Measurements from ENCODE around the gene DRC3.

Gene DRC3

DNA sequence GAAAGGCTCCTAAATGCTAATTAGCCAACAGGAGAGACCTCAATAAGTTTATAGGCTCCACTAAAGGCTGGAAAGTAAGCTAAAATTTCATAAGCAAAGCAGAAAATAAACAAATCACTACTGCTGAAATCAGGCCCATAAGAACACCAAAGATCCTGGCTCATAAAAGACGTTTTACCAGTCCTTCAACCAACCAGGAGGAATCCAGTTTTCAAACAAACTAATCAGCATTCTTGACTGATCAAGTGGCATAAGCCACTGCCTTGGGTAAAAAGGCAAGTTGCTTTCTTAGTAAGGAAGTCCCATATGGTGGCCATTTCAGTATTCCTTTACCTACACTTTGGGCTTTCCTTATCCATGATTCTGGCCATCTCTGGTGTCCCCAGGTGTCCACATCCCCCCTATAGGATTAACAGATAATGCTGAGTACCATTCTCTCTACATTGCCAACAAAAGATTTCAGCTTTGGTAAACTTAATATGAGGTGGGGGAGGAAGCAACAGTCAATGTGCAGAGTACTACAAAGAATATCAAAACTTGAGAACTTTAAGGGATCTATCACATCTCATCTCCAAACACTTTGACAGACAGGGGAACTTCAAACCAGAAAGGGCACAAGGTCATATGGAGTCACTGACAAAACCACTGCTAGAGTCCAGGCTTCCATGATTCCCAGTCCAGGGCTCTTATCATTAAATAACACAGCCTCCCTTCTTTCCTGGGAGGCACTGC is 1.8 kb upstream of the DRC3 start:
- no peak for DNase-seq

- no peak for DNase-seq
Measured at GRCh38 chr17:17971431-17972125, 1.1 kb upstream of the DRC3 start.

DNA sequence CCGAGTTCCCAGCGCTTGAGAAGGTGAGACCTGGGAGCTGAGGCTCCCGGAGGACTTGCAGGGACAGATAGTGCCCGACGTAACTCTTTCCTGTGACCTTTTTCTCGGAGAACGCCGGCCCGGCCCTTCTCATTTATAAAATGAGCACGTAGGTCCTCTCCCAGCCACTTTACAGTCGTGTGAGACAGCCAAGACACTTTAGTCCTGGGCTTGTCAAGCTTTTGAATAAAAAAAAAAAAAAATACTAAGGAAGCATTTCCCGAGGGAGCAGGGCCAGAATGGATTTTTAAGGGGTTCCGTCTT is 241 bp downstream of the DRC3 start:
- DNase-seq = no peak

GRCh38 chr17:17975436-17975835 is 2.8 kb downstream of the DRC3 start:
- DNase-seq = peak; percentile 77 to 80

DNA sequence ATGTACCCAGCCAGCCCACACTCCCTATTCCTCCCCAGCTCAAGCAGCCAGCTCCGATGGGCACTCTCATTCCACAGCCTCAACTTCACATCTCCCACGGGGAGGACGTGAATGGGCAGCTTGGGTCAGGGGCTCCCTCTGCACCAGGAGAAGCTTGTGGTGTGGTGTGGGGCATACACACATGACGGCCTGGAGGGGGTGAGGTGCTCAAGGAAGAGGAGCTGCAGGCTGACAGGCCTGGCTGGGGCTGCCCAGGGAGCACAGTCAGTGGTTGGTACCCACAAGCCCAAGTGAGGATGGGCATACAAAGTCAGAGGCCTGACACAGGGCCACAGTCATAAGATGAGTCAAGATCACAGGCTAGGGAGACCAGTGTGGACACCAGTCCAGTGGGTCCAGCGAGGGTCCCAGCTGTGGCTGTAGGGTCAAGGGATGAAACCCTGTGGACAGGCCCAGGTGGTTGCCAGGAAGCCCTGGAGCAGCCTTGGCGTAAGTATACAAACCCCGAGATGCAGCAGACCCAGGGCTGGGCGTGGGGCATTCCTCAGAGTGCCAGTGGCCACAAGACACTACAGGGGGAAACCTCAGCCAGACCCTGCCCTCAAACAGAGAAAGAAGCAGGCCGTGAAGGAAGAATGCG is 4.4 kb downstream of the DRC3 start:
- no peak for DNase-seq

- DNase-seq = no peak
Measured at GRCh38 chr17:17978481-17979424, 6.1 kb downstream of the DRC3 start.

DNA sequence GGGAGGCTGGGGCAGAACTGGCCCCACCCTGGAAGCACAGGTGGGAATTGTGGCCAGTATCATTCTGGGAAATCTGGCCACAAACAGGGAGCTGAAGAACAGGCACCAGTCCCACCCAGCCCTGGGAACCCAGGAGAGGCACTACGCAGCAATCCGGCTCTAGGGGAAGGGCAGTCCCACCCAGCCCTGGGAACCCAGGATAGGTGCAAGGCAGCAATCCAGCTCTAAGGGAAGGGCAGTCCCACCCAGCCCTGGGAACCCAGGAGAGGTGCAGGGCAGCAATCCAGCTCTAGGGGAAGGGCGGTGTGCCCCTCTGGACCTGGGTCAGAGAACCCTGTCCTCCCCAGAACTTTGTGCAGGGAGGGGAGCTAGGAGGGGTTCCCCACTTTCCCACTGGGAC is 7.1 kb downstream of the DRC3 start:
- no peak for DNase-seq

DNA sequence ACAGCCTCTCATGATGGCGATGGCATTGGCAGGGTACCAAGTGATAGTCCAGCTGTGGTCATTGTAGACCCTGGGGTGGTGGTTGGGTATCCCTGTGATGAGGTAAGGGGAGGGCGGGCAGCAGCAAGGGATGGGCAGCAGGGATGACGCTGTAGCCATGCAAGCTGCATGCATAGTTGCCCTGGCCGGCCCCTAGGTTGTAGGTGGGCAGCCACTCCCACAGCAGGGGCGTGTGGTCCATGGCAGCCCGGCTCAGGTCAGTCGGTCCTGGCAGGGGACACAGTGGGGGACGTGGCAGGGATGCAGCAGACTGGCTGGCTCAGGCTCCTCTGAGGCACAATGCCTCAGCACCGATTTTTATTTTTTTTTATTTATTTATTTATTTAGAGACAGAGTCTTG is 8.7 kb downstream of the DRC3 start:
- no peak for DNase-seq

DNA sequence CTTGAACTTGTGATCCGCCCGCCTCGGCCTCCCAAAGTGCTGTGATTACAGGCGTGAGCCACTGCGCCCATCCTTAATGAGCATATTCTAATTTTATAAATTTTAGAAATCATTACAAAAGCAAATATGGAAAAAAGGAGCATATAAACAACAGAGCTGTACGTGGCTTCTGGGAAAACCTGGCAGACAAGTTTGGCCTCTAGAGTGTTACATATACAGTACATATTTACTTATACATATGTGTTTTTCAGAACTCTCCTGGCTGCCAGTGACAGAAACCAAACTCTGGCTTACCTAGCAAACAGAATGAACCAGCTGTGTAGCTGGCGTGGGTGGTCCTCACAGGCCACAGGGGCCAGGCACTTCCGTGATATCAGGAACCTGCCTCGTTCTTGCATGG is 10.1 kb downstream of the DRC3 start:
- DNase-seq = no peak

GRCh38 chr17:17983376-17983775 is 10.7 kb downstream of the DRC3 start:
- DNase-seq = no peak

DNA sequence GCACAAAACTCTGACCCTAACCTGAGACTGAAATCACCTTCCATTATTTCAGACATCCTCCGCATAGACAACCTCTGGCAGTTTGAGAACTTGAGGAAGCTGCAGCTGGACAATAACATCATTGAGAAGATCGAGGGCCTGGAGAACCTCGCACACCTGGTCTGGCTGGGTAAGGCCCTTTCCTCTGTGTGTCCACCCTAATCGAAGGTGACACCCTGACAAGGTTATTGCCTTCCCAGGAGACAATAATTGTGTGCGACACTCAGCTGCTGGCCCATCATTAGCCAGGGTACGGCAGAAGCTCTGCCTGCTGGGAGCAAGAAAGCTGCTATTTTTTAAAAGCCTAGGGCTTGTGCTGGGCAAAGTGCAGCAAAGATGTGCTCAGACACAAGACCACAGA is 11.1 kb downstream of the DRC3 start:
- no peak for DNase-seq

DNA sequence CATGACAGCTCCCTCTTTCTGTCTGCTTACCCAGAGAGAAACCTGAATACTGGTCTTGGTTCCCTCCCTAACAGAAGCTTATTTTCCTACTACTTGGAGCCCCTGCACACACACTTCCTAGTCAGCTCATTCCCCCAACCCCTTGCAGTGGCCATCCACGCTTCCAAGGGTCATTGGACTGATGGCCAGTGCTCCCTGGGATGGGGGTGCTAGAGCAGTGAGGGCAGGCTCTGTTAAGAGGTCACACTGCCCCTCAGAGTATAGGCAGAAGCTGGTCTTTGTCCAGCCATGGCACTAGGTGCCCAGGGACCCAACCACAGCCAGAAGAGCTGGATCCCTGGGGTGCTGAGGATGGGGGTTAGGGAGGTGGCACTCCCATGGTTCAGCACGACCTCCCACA is 12.5 kb downstream of the DRC3 start:
- DNase-seq = no peak

DNA sequence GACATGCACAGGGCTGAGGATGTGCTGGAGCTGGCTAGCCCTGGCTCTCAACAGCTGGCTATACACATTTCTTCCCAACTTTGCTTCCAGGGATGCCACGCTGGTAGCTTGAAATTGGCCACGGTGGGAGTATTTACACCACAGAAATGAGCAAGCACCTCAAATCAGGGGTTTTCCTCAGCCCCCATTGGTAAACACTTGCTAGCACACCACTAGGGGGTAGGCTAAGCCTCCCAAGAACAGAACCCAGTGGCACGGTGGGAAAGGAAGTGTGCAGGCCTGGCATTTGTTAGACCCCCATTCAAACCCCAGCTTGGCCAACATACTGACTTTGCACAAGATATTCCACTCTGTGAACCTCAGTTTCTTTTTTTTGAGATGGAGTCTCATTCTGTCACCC is 12.9 kb downstream of the DRC3 start:
- DNase-seq = no peak

DNA sequence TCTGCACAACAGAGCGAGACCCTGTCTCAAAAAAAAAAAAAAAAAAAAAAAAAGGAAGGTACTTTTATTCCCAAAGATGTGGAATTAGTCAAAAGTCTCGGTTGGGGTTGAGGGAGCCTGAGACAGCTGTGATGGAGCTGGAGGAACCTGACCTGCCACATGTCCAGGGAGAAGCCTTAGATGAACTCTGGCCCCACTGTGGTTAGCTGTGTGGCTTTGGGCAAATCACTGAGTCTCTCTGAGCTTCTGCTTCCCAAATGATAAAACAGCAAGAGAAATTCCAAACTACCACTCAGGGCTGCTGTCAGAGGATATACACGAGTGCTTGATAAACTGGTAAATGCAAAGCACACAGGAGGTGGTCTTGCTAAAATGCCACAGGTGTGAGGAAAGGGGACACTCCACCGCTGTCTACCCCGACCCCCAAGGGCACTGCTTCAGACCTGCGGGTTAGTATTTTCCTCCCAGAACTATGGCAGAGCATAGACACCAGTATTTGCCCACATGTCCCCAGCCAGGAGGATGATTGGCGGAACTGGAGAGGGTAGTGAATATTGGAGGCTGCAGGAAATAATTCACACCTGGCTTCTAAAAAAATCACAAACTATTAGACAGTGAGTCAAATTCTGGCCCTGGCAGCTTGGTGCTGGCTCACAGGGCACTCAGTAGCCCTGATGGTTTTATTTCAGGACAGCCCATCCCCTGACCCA is 14.7 kb downstream of the DRC3 start:
- DNase-seq = no peak

DNA sequence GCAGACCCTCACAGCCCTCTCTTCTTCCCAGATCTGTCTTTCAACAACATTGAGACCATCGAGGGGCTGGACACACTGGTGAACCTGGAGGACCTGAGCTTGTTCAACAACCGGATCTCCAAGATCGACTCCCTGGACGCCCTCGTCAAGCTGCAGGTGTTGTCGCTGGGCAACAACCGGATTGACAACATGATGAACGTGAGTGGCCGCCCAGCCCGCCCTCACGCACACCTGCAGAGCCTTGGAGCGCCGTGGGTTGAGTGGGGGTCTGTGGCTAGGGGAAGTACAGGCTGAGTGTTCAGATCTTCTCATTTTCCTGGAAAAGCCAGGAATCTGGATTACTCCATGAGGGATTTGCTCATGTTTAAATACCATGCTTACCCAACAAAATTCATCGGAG is 15.2 kb downstream of the DRC3 start:
- DNase-seq = no peak

GRCh38 chr17:17988427-17988945 is 15.8 kb downstream of the DRC3 start:
- no peak for DNase-seq

GRCh38 chr17:17989081-17989480 is 16.4 kb downstream of the DRC3 start:
- DNase-seq = no peak

DNA sequence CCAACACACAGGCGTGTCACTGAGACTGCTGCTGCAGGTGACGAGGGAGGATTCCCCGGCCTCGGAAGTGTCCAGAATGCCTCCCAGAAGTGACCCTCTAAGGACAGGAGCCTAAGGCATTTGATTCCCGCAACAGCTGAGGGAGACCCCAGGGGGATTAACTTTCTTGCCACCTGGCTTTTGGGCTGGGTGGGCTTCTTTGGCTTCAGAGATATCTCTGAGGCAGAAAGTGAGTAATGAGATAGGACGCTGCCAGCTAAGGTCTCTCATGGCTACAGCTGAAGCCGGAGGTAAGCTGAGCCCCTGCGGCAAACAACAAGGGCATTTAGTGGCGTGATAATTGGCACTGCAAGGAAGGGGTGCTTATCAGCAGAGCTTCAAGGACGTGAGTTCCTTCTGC is 17.0 kb downstream of the DRC3 start:
- no peak for DNase-seq

GRCh38 chr17:17990282-17990681 is 17.6 kb downstream of the DRC3 start:
- no peak for DNase-seq

GRCh38 chr17:17993366-17993765 is 20.7 kb downstream of the DRC3 start:
- no peak for DNase-seq

DNA sequence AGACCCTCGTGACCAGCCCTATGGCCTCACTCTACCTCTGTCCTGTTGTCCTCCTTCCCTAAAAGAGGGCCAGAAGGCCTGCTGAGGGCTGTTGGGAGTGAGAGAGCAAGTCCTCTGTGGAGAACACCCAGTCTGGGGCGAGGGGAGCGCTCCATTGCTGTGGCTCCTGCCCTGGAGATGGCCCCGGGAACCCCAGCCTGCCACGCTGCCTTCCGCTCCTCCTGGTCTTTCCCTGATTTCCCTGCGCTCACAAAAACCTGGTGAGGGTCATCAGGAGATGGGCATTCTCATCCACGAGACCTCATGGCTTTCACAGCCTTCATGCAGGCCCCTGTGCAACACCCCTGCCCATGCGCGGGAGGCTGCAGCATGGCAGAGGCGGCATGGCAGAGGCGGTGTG is 21.2 kb downstream of the DRC3 start:
- no peak for DNase-seq
